Measurements from ENCODE around the gene MYH4.

MYH4 gene

DNA sequence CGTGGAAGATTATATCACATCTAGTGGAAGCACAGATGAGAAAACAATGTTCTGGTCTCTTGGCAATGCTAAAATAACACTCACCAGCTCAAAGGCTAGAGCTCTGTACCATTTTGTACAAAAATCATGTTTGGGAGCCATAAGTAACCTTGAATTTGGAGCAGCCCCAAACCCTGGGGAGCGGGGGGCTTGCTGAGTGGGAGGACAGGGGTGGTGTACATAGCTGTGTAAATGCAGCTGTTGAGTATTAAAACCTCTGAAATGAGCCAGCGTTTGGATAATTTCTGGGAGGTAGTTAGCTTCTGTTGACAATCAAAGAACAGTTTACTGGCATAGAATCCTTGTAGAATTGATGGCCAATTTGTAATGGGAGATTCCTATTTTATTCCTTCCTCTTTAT lies 51.9 kb downstream of the MYH4 start:
- CTCF ChIA-PET, result no interaction called here
- POLR2A ChIA-PET, result no interaction called here
- TF ChIP-seq, protein P1, sequence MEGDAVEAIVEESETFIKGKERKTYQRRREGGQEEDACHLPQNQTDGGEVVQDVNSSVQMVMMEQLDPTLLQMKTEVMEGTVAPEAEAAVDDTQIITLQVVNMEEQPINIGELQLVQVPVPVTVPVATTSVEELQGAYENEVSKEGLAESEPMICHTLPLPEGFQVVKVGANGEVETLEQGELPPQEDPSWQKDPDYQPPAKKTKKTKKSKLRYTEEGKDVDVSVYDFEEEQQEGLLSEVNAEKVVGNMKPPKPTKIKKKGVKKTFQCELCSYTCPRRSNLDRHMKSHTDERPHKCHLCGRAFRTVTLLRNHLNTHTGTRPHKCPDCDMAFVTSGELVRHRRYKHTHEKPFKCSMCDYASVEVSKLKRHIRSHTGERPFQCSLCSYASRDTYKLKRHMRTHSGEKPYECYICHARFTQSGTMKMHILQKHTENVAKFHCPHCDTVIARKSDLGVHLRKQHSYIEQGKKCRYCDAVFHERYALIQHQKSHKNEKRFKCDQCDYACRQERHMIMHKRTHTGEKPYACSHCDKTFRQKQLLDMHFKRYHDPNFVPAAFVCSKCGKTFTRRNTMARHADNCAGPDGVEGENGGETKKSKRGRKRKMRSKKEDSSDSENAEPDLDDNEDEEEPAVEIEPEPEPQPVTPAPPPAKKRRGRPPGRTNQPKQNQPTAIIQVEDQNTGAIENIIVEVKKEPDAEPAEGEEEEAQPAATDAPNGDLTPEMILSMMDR (IDR thresholded peaks at IDR 0.05; ENCODE audit: insufficient read depth, low read length, missing control alignments), result no peak
- no peak for DNase-seq (ENCODE audit: low read depth, low spot score)
- no peak overlapping the region for H3K4me3 ChIP-seq (ENCODE audit: low read depth, low read length)

DNA sequence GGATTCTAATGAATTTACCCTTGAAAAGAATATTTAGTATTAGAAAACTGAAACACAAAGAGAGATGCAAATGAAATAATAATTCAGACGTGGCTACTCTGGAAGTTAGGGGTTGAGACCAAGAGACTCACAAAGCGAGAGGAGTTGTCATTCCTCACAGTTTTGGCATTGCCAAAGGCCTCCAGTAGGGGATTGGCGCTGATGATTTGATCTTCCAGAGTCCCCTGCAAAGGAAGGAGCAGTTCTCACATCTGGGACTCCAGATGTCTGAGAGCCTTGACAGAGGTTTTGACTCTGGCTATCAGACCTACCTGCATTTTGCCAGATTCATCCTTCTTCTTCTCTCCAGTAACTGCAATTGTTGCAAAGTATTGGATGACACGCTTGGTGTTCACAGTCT lies 54.2 kb downstream of the MYH4 start:
- ChIA-PET CTCF (no interaction called here), POLR2A (no interaction called here)

DNA sequence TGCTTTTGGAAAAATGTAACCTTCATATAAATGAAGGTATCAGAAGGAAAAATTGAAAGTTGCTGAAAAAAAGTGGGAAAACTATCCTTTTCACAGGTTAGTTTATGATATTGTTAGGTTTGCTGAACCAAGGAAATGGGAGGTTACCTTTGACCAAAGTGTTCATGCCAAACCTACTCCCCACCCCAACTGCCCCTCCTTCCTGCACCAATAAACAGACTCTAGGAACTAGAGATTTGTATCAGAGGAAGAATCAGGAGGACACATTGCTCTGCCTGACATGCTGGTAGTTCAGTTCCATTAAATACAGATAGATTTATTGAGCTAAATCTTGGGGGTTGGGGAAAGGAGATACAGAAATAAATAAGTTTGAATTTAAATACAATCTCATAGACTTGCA lies 65.8 kb downstream of the MYH4 start:
- CTCF ChIA-PET, result no interaction called here
- TF ChIP-seq, protein P1 (IDR thresholded peaks at IDR 0.05; ENCODE audit: insufficient read depth, low read length, missing control alignments), result no peak
- POLR2A ChIA-PET, result no interaction called here
- DNase-seq (ENCODE audit: low read depth, low spot score), result no peak
- no peak overlapping the region for H3K4me3 ChIP-seq (ENCODE audit: low read depth, low read length)

More for the DNA sequence above, 54.2 kb downstream of the MYH4 start:
- TF ChIP-seq, protein P1 (IDR thresholded peaks at IDR 0.05; ENCODE audit: insufficient read depth, low read length, missing control alignments), result no peak
- no peak for DNase-seq (ENCODE audit: low read depth, low spot score)
- no peak overlapping the region for H3K4me3 ChIP-seq (ENCODE audit: low read depth, low read length)

DNA sequence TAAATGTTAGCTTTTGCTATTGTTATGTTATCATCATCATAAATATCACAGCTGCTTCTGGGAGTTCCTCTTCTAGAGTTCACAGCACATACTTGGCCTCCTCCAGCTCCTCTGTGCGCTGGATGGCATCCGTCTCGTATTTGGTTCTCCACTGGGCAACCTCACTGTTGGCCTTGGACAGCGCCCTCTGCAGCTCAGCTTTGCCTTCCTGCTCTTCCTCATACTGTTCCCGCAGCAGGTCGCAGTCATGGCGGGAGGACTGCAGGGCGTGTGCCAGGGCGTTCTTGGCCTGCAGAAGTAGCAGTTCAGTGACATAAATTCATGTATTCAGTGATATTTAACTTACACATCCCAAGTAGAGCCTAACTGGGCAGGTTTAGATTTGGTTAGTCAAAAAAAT lies 71.0 kb downstream of the MYH4 start:
- POLR2A ChIA-PET, result no interaction called here
- TF ChIP-seq, protein P1 (IDR thresholded peaks at IDR 0.05; ENCODE audit: insufficient read depth, low read length, missing control alignments), result no peak
- CTCF ChIA-PET, result no interaction called here
- no peak overlapping the region for H3K4me3 ChIP-seq (ENCODE audit: low read depth, low read length)
- no peak for DNase-seq (ENCODE audit: low read depth, low spot score)

- ChIA-PET CTCF (no interaction called here), POLR2A (no interaction called here)
- no peak for DNase-seq (ENCODE audit: low read depth, low spot score)
- TF ChIP-seq, protein P1 (IDR thresholded peaks at IDR 0.05; ENCODE audit: insufficient read depth, low read length, missing control alignments), result no peak
- H3K4me3 ChIP-seq (ENCODE audit: low read depth, low read length), result no peak overlapping the region
Measured at GRCh38 chr17:10396524-10397163, 72.7 kb downstream of the MYH4 start.

DNA sequence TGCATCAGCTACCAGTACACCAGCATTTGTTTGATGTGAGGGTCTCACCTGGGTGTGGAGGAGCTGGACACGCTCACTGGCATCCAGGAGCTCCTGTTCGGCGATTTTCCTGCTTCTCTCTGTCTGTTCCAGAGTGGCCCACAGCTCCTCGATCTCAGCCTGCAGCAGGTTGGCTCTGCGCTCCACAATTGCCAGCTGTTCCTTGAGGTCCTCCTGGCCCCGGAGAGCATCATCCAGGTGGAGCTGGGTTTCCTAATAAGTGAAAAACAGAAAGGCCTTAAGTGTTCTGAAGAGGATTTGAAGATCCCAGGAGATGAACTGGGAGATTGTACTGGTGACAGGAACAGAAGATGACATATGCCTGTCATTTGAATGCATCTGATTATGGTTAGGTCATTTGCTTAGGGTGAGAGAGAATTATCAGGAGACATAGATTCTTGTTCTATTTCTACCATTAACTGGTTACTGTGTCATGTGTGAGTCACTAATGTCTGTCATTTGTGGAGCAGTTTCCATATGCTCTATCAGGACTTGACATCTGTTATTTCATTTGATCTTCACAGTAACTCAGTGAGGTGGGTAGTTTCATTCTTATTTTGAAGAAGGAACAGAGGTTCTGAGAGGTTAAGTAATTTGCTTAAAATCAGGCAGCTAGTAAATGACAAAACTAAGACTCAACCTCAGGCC lies 75.0 kb downstream of the MYH4 start:
- TF ChIP-seq, protein P1 (IDR thresholded peaks at IDR 0.05; ENCODE audit: insufficient read depth, low read length, missing control alignments), result no peak
- CTCF ChIA-PET, result no interaction called here
- POLR2A ChIA-PET, result no interaction called here
- DNase-seq (ENCODE audit: low read depth, low spot score), result no peak
- no peak overlapping the region for H3K4me3 ChIP-seq (ENCODE audit: low read depth, low read length)
